HG03354 (cell line): ENCODE data around the gene DNAH14.
"Not testable (repeated sequence)": the region's sequence is repeated elsewhere in the genome, so short reads cannot be mapped to it uniquely, and the experiment has no call there.

ENCODE experiments used
- ATAC-seq: cut with Tn5 transposase; IDR thresholded peaks from one replicate; pipeline ENCODE4 v1.9.1; 2021; ENCODE audit warnings: mild to moderate bottlenecking; ENCODE audit not compliant: unreplicated experiment, poor library complexity, severe bottlenecking

DNAH14 gene

DNA sequence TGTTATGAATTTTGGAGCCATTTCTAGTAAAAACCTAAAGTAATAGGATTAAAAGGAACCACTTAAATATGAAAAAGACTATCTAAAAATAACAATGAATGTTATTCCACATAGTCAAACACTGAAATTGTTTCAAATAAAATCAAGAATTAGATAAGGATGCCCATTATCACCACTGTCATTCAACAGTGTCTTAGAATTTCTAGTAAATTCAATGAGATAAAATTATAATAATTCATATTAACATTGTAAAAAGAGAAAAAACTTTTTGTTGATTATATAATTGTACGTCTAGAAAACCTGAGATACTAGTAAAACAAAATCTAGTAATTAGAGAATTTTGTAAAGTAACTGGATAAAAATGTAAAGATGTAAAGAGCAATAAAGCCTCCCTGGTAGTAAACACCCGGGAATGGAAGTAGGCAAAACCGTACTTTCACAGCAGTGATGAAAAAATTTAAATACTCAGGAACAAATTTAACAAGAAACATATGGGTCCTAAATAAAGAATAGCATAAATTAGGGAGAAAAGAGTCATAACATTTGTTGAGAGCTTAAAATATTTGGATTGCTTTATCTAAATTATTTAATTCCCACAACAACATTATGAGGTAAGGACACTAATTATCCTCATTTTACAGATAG, 442.0 kb downstream of the DNAH14 start:
- ATAC-seq = no peak

DNA sequence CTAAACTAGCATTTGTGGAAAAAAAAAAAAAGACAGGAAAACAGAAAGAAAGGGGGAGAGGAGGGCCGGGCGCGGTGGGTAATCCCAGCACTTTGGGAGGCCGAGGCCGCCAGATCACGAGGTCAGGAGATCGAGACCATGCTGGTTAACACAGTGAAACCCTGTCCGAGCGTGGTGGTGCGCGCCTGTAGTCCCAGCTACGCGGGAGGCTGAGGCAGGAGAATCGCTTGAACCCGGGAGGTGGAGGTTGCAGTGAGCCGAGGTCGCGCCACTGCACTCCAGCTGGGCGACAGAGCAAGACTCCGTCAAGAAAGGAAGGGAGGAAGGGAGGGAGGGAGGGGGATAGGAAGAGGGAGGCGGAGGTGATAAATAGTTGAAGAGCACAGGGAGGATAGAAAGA, 443.7 kb downstream of the DNAH14 start:
- ATAC-seq = no peak

- ATAC-seq = no peak
These were observed 445.5 kb downstream of the DNAH14 start for GRCh38 chr1:225374996-225375395.

GRCh38 chr1:225378880-225379279, 449.4 kb downstream of the DNAH14 start:
- no peak for ATAC-seq

- ATAC-seq = no peak
These were observed 451.2 kb downstream of the DNAH14 start for GRCh38 chr1:225380691-225381090.

GRCh38 chr1:225386860-225387259, 457.4 kb downstream of the DNAH14 start:
- not testable (repeated sequence) for ATAC-seq

GRCh38 chr1:225388372-225388771, 458.9 kb downstream of the DNAH14 start:
- ATAC-seq = no peak

GRCh38 chr1:225389843-225390242, 460.4 kb downstream of the DNAH14 start:
- no peak for ATAC-seq

GRCh38 chr1:225396357-225396756, 466.9 kb downstream of the DNAH14 start:
- no peak for ATAC-seq

- no peak for ATAC-seq
These were observed 471.5 kb downstream of the DNAH14 start for GRCh38 chr1:225400968-225401367.

- no peak for ATAC-seq
These were observed 477.7 kb downstream of the DNAH14 start for GRCh38 chr1:225406976-225407725.

DNA sequence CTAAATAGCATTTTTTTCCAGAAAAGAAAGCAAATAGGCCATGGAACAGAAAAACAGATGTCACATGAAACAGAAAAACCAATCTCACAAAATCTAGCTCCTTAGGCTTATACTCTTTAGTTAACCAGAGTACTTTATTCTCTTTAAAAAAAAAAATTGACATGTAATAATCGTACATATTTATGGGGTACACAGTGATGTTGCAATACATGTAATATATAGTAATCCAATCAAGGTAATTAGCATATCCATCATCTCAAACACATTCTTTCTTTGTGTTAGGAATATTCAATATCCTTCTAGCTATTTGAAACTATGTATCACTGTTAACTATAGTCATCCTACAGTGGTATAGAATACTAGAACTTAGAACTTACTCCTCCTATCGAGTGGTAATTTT, 478.3 kb downstream of the DNAH14 start:
- no peak for ATAC-seq

DNA sequence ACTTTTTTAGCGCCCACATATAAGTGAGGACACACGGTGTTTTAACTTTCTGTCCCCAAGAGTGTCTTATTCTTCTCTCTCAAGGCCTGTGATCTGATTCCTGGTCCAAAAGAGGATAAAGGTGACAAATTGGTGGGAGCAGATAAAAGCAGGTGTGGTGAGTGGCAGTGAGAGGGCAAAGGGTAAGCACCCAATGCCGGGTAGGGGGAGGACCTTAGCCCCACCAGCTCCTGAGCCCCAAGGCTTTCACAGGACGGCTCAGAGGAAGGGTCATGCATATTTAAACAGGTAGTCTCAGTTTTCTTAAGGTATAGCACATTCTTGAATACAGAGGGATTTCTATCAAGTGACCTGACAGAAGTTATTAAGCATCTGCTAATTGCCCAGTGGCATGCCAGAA, 478.8 kb downstream of the DNAH14 start:
- no peak for ATAC-seq

- ATAC-seq = no peak
These were observed 479.6 kb downstream of the DNAH14 start for GRCh38 chr1:225409051-225409450.

DNA sequence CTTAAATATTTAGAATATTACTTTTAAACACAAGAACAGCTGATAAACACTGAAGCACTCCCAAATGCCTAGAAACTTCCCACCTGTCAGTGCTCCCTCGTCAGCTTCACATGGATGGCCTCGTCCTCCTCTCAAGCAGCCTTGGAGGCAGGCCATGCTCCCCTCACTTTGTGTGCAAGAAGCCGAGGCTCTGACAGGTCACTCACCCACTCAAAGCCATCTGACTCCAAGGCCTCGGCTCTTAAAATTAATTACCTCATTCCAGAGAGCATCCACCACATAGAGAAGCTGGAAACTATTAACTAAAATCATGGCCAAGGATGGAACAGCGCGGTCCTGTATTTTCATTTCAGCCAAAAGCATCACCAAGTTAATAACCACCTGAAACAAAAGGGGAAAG, 480.6 kb downstream of the DNAH14 start:
- no peak for ATAC-seq

DNA sequence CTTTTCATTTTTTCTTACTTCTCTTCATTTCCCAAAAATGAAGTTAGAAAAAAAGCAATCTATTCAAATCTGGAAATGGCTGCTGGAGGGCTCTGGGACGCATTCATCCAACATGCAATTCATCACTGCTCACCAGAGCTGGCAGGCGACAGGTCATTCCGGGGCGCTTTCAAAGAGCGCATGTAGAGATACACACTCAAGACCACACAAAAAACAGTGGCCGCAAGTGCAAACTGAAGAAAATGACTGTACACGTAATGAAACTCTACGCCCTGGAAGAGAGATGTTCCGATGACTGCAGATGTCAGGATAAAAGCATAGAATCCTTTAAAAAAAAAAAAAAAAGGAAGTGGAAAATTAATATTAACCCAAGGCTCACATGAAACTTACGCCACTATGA, 482.8 kb downstream of the DNAH14 start:
- no peak for ATAC-seq

DNA sequence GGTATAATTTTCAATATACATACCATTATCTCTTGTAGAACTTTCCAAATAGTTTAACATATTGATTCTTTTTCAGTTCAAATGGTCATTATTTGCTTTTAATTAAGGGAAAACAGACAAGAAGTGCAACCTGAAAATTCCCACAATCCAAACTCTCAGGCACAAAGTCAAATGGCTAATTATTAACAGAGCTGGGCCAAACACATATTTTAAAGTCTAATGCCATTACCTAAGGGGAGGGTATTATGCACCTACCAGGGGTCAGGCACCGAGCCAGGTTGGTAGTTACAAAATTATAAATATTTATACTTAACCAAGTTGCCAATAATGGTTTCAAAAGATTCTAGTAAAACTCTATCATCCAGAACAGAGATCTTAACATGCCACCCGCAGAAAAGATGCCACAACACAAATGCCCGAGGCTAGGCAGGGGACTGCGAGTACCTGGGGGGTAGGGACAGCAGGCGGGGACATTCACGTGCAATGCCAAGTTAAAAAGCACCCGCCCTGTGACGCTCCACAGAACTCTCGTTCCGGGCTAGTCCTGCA, 483.4 kb downstream of the DNAH14 start:
- ATAC-seq = no peak

DNA sequence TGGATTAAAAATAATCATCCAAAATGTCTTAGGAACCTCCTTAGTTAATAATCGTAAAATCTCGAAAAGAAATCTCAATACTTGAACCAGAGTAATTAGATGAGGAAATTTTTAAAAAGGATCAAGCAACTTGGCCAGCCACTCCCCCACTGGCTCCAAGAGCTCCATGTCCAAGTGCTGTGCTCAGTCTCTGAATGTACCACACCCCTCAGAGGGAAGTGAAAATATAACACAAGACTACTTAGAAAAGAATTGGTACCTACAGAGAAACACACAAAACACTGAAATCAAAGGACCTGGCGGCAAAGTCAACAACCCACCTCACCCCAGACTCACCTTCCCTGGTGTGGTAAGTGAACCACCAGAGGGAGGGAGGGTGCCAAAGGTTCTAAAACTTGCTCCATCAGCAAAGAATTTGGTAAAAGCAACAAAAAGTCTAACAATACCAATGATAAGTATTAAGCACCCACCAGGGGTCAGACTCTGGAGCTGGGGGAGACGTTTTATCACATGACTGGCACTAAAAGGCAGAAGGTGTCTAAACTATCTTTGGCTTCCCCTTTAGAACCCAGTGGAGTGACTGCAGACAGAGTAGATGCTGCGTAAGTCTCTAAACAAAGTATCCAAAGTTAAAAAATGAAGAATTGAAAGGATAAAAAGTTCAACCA, 484.4 kb downstream of the DNAH14 start:
- ATAC-seq = no peak

DNA sequence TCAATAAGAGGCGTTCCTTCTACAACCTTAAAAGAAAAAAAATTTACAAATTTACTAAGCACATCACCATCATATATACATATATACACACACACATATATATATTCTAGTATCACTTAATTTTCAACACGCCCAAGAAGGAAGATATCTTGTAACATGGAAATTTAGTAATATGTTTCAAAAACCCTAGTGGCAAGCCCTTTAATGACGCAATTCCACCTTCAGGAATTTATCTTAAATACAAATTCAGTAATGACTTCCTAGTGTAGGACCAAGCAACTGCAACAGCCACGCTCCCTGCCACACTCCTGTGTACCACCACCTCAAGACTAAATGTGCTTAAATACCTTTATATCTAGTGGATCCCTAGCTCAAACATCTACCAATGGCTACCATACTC, 485.8 kb downstream of the DNAH14 start:
- no peak for ATAC-seq

DNA sequence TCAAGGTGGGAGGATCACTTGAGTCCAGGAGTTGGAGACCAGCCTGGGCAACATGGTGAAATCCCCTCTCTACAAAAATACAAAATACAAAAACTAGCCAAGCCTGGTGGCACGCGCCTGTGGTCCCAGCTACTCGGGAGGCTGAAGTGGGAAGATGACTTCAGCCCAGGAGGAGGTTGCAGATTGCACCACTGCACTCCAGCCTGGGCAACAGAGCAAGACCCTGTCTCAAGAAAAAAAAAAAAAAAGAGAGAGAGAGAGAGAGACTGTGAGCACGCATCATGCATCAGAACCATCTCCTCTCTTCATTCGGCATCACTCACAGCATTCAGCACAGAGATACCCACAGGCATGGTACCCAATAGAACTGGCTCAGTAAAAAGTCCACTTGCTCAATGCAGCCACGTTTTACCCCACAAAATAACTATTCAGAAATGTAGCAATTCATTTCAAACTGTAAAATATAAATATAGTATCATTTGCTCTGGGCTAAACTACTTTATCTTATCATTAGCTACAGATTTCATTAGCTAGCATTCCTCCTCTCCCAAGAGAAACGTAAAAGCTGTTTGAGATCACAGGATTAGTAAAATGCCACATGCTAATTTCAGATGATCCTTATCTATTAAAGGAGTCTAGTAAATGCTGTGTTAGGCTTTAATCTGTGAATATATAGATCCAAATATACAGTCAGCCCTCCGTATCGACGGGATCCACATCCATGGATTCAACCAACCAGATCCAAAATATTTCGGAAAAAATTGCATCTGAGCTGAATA, 486.7 kb downstream of the DNAH14 start:
- ATAC-seq = no peak
